ENCODE data around the gene GLYAT.

Gene GLYAT

DNA sequence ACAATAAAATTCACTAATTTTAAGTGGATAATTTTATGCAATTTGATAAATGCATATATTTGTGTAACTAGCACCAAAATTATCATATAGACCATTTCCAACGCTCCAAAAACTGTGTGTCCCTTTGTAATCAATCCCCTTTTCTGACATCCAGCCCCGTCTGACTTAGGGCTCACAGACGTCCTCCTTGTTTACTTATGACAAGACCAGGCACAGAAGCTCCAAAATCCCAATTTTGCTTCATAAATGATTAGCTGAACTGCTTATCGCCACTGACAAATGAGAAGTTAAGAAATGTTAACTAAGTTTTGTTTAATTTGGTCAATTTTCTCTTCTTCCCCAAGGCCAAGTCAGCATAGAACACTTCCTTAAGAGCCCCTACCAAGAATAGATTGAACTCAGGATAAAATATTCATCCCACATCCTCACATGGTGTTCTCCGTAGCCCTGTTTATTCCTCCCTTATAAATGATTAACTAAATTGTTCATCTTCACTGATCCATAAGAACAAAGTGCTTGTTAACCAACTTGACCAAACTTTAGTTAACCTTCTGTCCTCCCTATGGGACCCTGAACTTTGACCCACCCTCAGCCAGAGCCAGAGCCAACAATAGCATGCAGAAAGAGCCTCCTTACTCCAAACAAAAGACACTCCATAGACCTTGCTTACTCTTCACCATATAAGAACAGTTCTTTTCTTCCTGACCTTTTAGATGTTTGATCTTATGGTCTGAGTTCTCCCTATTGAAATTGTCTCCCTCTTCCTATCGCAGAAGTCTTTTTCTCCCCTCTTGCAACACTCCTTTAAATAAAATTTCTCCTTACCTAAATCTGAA is 30.8 kb upstream of the GLYAT start:
- H2AFZ ChIP-seq (ENCODE audit: low read depth, low read length): no peak overlapping the region
- no peak overlapping the region for H3K4me2 ChIP-seq (ENCODE audit: insufficient read depth, low read length)
- H4K20me1 ChIP-seq (ENCODE audit: insufficient read depth, low read length): no peaks in the 10 kb centered on the region
- no peak overlapping the region for H3K27ac ChIP-seq (ENCODE audit: low read length)
- ATAC-seq (ENCODE audit: insufficient read depth, low read depth) (no peak), DNase-seq (no peak)
- no peaks in the 10 kb centered on the region for H3K4me1 ChIP-seq (ENCODE audit: insufficient read depth, low read length)
- H3K4me3 ChIP-seq (ENCODE audit: low read depth in 1 of 2, low read length in 2 of 2): no peak overlapping the region
- H3K9me3 ChIP-seq (ENCODE audit: insufficient read depth, low read length, severe bottlenecking): no peaks in the 10 kb centered on the region
- H3K9ac ChIP-seq (ENCODE audit: low read depth, low read length): no peak overlapping the region
- no peaks in the 10 kb centered on the region for H3K79me2 ChIP-seq (ENCODE audit: insufficient read depth, low read length)
- no peaks in the 10 kb centered on the region for H3K36me3 ChIP-seq (ENCODE audit: insufficient read depth, low read length)
- H3K27me3 ChIP-seq (ENCODE audit: insufficient read depth, low read length, poor library complexity): no peaks in the 10 kb centered on the region
- TF ChIP-seq, protein P1, sequence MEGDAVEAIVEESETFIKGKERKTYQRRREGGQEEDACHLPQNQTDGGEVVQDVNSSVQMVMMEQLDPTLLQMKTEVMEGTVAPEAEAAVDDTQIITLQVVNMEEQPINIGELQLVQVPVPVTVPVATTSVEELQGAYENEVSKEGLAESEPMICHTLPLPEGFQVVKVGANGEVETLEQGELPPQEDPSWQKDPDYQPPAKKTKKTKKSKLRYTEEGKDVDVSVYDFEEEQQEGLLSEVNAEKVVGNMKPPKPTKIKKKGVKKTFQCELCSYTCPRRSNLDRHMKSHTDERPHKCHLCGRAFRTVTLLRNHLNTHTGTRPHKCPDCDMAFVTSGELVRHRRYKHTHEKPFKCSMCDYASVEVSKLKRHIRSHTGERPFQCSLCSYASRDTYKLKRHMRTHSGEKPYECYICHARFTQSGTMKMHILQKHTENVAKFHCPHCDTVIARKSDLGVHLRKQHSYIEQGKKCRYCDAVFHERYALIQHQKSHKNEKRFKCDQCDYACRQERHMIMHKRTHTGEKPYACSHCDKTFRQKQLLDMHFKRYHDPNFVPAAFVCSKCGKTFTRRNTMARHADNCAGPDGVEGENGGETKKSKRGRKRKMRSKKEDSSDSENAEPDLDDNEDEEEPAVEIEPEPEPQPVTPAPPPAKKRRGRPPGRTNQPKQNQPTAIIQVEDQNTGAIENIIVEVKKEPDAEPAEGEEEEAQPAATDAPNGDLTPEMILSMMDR (IDR thresholded peaks at IDR 0.05; ENCODE audit: borderline replicate concordance, extremely low read depth, low read length, poor library complexity, severe bottlenecking): no peak
- no peak for TF ChIP-seq EZH2 (IDR thresholded peaks at IDR 0.05; ENCODE audit: borderline replicate concordance, low read depth, low read length, severe bottlenecking)

DNA sequence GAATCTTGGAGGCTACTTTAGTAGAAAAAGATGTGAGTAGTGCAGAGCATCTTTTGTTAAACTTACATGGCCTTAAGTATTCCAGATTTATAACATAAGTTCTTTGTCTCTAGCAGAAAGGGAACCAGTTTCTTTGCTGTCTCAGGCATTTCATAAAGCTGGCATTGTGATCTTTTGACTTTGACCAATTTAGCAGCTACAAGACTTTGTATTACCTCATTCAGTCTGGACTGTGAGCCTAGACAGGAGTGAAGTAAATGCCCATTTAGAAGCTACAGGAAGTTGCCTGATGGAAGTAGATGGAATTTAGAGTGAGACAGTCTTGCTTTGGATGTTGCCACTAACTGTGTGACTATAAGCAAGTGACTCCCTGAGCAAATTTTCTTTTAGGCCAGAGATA is 25.7 kb upstream of the GLYAT start:
- TF ChIP-seq, protein P1 (IDR thresholded peaks at IDR 0.05; ENCODE audit: borderline replicate concordance, extremely low read depth, low read length, poor library complexity, severe bottlenecking): no peak
- no peak for TF ChIP-seq EZH2 (IDR thresholded peaks at IDR 0.05; ENCODE audit: borderline replicate concordance, low read depth, low read length, severe bottlenecking)
- Histone ChIP-seq H3K27me3 (ENCODE audit: insufficient read depth, low read length, poor library complexity) (no peaks in the 10 kb centered on the region), H4K20me1 (ENCODE audit: insufficient read depth, low read length) (no peaks in the 10 kb centered on the region), H3K79me2 (ENCODE audit: insufficient read depth, low read length) (no peaks in the 10 kb centered on the region), H3K4me3 (ENCODE audit: low read depth in 1 of 2, low read length in 2 of 2) (no peak overlapping the region), H3K9ac (ENCODE audit: low read depth, low read length) (no peak overlapping the region), H3K4me1 (ENCODE audit: insufficient read depth, low read length) (no peaks in the 10 kb centered on the region), H2AFZ (ENCODE audit: low read depth, low read length) (no peak overlapping the region), H3K27ac (ENCODE audit: low read length) (no peak overlapping the region), H3K4me2 (ENCODE audit: insufficient read depth, low read length) (no peak overlapping the region), H3K36me3 (ENCODE audit: insufficient read depth, low read length) (no peaks in the 10 kb centered on the region), H3K9me3 (ENCODE audit: insufficient read depth, low read length, severe bottlenecking) (no peaks in the 10 kb centered on the region)
- DNase-seq (no peak), ATAC-seq (ENCODE audit: insufficient read depth, low read depth) (no peak)

DNA sequence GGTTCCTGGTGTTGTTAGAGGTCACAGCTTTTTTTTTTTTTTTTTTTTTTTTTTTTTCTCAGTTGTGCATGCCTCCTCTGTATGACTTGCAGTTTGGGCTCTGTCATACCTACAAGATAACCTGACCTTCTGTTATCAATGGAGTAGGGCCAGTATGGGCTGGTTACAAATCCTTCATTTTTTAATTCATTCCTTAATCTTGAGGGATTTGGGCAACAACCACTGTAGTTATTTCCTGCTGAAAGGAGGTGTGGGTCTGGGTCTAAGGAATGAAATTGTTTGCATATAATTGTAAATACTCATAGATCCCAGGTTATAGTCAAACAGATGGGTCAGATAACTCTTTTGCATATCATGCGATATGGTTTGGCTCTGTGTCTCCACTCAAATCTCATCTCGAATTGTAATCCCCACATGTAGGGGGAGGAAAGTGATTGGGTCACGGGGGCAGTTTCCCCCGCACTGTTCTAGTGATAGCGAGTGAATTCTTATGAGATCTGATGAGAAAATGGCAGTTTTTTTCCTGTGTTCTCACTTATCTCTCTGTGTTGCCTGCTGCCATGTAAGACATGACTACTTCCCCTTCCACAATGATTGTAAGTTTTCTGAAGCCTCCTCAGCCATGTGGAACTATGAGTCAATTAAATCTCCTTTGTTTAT is 14.1 kb upstream of the GLYAT start:
- ATAC-seq (ENCODE audit: insufficient read depth, low read depth): no peak
- no peaks in the 10 kb centered on the region for H3K27me3 ChIP-seq (ENCODE audit: insufficient read depth, low read length, poor library complexity)
- no peak overlapping the region for H3K4me3 ChIP-seq (ENCODE audit: low read depth in 1 of 2, low read length in 2 of 2)
- H3K9me3 ChIP-seq (ENCODE audit: insufficient read depth, low read length, severe bottlenecking): peaks cover 6% of the 10 kb centered on the region
- no peak overlapping the region for H3K9ac ChIP-seq (ENCODE audit: low read depth, low read length)
- H3K4me2 ChIP-seq (ENCODE audit: insufficient read depth, low read length): no peak overlapping the region
- TF ChIP-seq, protein P1 (IDR thresholded peaks at IDR 0.05; ENCODE audit: borderline replicate concordance, extremely low read depth, low read length, poor library complexity, severe bottlenecking): no peak
- no peak for TF ChIP-seq EZH2 (IDR thresholded peaks at IDR 0.05; ENCODE audit: borderline replicate concordance, low read depth, low read length, severe bottlenecking)
- DNase-seq: no peak
- H3K79me2 ChIP-seq (ENCODE audit: insufficient read depth, low read length): no peaks in the 10 kb centered on the region
- H3K4me1 ChIP-seq (ENCODE audit: insufficient read depth, low read length): no peaks in the 10 kb centered on the region
- no peaks in the 10 kb centered on the region for H4K20me1 ChIP-seq (ENCODE audit: insufficient read depth, low read length)
- no peaks in the 10 kb centered on the region for H3K36me3 ChIP-seq (ENCODE audit: insufficient read depth, low read length)
- H2AFZ ChIP-seq (ENCODE audit: low read depth, low read length): no peak overlapping the region
- no peak overlapping the region for H3K27ac ChIP-seq (ENCODE audit: low read length)
